ENCODE results near the gene S100A6.
A peak's percentile ranks its signal among the peaks of the same experiment; 100 is the strongest.
"Not testable (repeated sequence)": the region's sequence is repeated elsewhere in the genome, so short reads cannot be mapped to it uniquely, and the experiment has no call there.

Gene S100A6
- total RNA-seq = 114 to 184 reads per million in 2 donors

DNA sequence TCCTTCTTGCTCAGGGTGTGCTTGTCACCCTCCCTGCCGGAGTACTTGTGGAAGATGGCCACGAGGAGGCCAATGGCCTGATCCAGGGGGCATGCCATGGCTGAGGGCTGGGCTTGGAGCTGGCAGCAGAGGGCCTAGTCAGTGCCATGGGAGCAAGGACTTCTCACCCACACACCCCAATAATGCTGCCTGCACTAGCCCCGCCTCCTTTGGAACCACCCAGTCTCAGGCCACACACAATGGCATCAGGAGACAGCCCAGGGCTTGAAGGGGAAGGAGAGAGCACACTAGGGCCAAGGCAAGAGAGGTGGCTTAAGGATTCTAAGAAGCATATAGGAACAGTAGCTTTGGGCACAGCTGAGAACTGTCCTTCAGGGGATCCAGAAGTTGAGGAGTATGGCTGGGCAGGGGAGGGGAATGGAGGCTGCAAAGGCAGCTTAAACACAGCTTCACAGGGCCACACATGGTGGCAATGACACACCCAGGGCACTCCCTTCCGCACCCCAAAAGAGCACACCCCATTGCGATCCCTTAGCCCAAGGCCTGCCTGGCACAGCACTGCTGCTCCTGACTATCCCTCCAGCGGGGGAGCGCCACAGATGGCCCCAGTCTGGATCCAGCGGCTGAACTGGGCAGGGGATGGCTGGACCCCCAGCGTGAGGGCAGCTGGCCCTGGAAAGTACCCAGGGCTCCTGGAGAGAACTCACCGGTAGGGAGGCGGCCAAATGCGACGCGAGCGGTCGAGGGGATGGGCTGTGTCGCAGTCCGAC is at the start of gene S100A6:
TSS of gene S100A6 (minus strand) at position 750 of the 770 bp plus-strand sequence. CDS start at position 98, 652 bp downstream.
- DNase-seq = peak in 4 of 5 experiments; percentile 21 to 74 (median 34)

DNA sequence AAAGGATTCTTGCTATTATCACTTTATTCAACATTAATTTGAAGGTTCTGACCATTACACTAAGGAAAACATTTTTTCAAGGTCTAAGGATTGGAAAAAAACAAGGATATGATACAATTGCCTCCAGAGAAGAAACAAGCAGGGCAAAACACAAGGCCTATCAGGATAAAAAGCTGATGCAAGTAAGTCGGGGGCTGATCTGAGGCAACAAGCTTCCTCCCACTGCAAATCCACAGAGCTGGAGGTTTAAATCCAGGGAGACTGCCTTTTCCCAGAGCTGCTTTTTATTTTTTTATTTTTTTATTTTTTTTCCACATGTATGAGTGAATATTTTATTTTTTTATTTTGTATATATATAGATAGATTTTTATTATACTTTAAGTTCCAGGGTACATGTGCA is 49.2 kb upstream of the S100A6 start:
- no peak for DNase-seq

DNA sequence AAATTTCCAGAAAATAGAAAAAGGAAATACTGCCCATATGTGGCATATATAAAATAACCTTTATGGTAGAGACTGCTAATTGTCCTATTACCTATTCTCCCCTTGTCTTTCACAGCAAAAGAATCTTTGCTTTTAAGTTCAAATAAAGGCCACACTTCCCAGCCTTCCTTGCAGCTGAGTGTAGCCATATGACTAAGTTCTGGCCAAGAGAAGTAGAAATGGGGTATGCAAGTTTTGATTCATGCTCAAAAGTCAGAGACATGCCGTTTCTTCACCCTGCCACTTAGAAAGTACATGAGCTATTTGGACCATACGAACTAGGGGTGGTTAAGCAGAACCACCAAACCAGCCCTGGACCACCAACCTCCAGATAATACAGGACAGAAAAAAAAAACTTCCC is 48.2 kb upstream of the S100A6 start:
- no peak for DNase-seq

DNA sequence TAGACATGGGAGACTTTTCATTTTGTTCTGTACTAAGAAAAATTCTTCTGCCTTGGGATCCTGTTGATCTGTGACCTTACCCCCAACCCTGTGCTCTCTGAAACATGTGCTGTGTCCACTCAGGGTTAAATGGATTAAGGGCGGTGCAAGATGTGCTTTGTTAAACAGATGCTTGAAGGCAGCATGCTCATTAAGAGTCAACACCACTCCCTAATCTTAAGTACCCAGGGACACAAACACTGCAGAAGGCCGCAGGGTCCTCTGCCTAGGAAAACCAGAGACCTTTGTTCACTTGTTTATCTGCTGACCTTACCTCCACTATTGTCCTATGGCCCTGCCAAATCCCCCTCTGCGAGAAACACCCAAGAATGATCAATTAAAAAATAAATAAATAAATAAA is 47.7 kb upstream of the S100A6 start:
- DNase-seq = not testable (repeated sequence)

DNA sequence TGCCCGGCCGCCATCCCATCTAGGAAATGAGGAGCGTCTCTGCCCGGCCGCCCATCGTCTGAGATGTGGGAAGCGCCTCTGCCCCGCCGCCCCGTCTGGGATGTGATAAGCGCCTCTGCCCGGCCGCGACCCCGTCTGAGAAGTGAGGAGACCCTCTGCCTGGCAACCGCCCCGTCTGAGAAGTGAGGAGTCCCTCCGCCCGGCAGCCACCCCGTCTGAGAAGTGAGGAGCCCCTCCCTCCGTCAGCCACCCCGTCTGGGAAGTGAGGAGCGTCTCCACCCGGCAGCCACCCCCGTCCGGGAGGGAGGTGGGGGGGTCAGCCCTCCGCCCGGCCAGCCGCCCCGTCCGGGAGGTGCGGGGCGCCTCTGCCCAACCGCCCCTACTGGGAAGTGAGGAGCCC is 47.0 kb upstream of the S100A6 start:
- DNase-seq = not testable (repeated sequence)

DNA sequence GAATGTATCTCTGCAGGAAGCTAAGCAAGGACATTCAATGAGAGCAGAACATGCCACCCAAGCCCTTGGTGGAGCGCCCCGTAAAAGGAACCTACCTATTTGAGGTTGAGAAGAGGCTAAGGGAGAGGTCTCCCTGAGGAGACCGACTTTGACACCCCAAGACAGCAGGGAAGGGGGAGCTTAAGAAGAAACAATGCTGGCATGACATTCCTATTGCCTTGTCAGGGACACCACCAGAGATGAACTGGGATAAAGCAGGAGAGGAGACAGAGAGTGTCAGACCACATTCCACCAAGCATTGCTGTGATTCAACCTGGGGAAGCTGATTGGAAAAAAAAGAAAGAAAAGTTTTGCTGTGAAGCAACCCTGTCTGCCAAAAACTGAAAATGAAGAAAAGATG is 43.1 kb upstream of the S100A6 start:
- no peak for DNase-seq

DNA sequence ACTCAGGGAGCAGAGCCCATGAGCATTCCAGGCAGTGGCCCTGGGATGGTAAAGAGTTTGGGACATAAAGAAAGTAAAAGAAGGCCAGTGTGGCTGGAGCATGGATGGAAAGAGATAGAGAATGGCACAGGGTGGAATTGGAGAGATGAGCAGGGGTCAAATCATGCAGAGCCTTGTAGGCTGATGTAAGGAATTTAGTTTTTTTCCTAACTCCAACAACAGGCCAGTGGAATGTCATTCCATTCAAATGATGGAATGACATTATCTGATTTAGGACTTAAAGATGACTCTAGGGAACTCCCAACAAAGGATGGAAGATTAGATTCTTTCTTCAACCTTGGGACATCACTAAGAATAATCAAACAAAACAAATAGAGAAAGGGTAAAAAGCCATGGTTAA is 42.7 kb upstream of the S100A6 start:
- no peak for DNase-seq

DNA sequence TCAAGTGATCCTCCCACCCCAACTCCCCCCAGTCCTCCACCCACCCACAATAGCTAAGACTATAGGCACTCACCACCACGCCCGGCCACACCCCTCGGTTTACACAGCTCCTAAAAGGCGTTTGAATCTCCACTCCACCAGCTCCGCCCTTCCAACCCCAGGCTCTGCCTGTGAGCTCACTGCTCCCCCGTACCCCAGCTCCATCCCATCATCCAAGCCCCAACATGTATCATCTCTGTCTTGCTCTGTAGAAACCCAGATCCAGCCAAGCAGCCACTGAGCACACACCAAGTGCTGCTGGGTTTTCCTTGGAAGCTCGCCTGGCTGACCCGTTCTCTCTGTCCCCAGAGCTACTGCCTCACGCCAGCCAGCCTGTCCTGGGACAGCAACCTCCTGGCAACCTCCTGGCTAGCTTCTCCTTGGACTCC is 41.8 kb upstream of the S100A6 start:
- DNase-seq = no peak

DNA sequence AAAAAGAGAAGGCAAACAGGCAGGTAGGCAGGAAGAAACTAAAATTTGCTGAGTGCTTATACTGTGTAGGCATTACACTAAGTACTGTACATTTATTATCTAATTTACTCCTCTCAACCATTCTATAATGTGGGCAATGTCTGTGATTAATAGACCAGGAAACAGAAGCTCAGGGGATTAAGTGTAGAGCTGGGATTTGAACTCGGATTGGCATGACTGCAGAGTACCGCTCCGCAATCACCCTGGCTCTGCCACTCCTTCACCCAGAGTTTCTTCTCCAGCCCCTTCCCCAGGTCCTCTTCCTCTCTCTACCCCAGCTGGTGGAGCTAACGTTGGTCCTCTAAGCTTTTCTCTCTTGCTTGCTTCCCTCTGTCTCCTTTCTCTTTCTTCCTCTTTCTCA is 41.3 kb upstream of the S100A6 start:
- no peak for DNase-seq

DNA sequence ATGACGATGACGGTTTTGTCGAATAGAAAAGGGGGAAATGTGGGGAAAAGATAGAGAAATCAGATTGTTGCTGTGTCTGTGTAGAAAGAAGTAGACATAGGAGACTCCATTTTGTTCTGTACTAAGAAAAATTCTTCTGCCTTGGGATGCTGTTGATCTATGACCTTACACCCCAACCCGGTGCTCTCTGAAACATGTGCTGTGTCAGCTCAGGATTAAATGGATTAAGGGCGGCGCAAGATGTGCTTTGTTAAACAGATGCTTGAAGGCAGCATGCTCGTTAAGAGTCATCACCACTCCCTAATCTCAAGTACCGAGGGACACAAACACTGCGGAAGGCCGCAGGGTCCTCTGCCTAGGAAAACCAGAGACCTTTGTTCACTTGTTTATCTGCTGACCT is 39.7 kb upstream of the S100A6 start:
- not testable (repeated sequence) for DNase-seq

DNA sequence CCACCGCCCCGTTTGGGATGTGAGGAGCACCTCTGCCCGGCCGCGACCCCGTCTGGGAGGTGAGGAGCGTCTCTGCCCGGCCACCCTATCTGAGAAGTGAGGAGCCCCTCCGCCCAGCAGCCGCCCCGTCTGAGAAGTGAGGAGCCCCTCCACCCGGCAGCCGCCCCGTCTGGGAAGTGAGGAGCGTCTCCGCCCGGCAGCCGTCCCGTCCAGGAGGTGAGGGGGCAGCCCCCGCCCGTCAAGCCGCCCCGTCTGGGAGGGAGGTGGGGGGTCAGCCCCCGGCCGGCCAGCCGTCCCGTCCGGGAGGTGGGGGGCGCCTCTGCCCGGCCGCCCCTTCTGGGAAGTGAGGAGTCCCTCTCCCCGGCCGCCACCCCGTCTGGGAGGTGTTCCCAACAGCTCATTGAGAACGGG is 39.3 kb upstream of the S100A6 start:
- not testable (repeated sequence) for DNase-seq

DNA sequence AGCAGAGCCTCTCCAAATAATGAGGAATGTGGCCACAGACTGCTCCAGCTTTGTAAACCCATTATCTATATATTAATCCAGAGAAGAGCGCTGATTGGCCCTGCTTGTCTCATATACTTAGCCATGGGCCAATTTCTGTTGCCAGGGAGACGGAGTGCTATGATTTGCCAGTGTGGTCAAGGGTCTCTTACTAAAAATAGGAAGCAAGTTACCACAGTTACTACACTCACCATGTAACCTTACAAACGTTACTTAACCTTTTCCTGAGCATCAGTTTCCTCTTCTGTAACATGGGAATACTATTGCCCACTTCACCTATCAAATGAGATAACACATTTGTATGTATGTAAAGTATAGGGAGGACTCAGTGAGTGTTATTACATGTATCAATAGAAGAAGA is 37.6 kb upstream of the S100A6 start:
- DNase-seq = no peak

DNA sequence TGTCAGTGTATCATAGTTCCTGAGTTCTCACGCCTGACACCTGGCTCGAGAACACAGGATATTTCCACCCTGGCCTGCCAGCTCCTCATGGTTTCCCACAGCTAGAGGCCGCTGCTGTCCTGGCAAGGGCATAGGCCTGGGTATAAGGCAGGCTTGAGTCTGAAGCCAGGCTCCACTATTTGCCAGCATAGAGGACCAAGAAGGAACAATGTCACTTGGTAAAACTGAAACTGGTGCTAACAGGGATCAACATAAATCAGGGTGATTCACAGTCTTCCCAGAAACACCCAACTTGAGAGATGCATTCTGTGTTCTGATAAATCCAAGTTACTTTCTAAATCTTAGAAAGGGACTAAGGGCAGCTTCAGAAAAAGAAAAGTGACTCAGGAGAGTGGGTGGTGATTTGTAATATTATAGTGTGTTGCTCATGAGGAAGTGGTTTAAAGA is 36.8 kb upstream of the S100A6 start:
- peak in 2 of 5 experiments; percentile 22 to 56 for DNase-seq

DNA sequence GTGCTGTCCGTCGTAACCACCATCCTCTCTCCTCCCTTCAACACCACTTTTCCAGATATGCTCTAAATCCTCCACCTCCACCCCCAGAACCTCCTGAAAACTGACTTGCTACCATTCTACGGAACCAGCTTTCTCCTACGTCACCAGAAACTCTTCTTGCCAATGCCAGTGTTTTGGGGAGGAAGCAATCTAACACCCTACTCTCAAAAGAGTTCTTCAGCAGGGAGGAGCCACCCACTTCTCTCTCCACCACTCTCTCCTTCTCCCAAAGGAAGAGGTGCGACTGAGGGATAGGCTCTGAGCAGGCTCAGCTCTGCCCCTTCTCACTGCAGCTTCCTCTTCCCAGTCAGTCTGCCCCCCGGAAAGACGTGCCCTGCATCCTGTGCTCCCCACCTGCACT is 35.9 kb upstream of the S100A6 start:
- DNase-seq = no peak

DNA sequence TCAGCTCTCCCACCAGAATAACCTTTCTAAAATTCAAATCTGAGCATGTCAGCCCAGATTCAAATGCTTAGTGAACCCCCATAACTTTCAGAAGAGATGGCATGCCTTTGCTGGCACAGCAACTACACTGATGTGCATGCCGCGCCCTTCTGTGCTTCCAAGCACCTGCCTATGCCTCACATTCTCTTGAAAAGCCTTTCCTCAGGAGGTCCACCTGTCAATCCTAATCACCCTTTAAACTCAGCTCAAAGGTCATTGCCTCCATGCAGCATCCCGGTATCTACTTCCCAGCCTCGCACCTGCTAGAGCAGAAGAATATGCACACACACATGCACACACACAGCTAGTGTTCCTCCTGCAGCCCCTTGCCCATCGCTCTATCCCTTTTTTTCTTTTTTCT is 35.1 kb upstream of the S100A6 start:
- no peak for DNase-seq

DNA sequence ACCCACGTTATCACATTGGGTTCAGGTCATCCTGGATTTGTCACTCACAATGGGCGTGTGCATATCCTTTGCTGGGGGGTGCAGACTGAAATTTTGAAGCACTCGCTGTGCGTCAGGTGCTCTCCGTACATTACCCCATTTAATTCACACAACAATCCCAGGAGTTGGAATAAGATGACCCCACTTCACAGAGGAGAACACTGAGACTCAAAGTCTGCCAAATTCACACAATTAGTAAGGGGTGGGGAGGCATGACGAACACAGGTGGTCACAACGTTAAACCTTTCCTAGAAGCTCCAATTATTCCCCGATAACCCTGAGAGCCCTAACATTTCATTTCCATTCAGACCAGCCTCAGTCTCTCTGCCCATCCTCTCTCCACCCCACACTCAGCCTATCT is 33.7 kb upstream of the S100A6 start:
- no peak for DNase-seq

DNA sequence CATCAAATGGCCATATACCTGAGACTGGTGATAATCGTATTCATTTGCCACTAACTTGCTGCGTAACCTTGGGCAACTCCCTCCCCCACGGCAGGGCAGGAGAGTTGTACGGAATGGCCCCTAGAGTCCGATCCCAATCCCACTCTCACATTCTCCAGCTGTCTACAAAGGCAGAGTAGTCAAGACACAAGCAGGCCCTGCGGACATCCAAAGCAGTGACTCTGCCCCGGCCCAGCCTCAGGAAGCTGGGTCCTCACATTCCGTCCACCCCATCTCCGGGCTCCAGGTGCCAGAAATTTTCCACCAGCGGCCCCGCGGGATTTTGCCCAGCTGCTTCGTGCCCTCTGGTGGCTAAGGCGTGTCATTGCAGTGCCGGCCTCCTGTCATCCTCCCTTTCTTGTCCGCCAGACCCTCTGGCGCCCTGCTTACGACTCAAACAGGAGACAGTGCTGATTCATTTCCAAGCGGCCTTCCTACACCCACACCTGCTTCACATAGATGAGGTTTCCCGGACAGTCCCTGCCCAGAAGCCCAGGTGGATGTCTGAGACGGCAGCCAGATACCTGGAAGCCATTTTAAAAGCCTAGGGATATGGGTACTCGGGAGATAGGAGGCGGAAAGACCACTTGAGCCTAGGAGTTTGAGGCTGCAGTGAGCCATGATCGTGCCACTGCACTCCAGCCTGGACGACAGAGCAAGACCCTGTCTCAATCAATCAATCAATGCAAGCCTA is 32.7 kb upstream of the S100A6 start:
- peak; percentile 59 to 79 (median 65) for DNase-seq

DNA sequence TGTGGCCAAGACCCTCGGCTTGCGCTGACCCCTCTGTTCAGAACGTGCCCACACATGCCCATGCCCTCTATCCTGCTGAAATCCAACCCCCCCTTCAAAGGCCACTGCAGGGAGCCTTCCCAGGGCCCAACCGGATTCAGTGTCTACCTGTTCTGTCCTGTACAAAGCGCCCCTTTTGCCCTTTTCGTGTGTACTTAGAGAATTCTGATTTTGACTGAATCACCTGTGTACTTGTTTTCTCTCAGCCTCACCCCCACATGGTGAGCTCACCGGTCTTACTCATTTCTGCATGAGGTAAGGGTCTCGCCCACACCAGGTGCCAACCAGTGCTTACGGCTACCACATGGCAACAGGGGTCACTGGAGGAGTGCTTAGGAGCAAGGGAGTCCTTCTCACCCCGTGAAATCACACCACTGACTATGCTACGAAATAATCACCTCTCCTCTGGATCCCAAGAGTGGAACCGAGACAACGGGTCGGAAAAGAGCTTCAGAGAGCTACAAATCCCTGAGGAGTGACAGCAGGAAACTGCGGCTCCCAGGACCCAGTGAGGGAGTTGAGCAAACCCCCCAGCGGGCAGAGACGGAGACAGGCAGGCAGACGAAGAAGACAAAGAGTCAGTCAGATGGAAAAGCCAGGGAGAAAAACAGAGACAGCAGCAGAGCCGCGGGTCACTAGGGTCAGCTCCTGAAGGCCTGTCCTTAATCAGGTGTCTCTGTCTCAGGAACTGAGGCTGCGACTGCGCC is 32.0 kb upstream of the S100A6 start:
- peak in 1 of 5 experiments; percentile 39 for DNase-seq

DNA sequence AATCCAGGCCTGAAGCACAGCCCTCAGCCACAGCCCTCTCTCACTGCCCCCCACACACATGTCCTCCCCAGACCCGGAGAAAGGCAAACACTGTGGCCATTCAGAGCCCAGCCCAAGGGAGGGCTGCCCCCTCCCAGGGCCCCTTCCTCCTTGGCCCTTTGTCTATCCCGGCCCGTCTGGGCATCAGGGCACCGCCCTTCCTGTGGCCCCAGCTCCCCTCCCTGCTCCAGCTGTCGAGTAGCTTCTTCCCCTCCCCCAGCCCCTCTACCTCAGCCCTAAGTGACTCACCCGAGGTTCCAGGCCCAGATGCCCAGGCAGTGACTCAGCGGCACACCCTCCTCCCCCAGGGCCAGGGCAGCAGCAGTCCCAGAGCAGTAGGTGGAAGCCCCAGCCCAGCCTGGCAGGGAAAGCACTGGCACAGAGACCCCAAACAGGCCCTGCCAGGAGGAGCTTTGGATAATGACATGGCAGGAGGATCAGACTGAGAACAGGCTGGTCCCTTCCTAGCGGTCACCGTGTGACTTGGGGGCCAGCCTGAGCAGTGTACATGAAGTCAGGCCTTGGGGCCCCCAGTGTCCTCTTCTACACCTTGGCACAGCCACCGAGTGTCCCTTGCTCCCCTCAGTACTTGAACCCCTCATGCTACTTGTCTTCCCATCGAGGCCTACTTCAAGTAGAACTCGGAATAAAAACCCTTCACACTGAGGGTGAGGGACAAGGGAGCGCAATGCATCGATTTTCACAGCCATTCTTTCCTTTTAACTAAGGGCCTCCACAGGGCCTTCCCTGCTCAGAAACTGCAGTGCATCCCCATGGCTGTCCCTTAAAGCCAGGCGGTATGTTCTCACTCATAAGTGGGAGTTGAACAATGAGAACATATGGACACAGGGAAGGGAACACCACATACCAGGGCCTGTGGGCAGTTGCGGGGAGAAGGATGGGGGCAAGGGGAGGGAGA is 30.9 kb upstream of the S100A6 start:
- DNase-seq = peak; percentile 24 to 89 (median 53)

DNA sequence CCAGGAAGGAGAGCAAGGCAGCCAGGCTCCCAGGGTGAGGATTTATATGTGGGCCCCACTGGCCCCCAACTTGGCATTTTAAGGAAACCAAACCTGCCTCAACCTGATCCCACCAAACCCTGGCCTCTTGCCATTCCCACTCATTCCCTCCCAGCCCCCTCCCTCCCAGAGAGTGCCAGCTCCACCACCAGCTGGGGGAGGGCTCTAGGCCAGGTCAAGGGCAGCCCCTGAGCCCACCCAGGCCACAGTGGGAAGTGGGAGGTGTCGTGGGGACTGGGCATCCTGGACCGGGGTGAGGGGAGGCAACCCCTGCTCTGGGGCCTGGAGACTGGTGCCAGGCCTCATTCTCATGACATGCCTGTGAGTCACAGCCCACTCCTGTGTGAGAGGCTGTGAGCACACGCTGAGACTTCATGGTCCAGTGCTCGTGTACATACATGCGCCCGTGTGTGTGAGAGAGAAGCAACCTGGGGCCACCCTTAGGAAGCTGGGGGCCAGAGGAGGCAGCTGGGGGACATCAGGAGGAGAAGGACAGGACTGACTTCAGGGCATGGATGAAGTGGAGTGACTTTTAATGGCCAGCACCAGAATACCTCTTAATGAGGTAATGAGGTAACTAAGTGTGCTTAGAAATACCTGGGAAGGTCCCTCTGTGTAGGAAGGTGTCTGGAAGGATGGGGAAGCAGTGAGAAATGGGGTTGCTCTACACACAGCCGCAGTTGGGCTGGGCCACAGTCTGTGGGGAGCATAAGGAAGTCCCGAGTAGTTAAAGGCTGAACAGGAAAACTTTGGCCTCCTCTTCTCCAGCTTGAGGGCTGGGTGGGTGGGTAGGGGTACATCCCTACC is 30.0 kb upstream of the S100A6 start, which contains the start of gene S100A2:
TSS of gene S100A2 (minus strand) at position 316 of the 846 bp plus-strand sequence. CDS start 1,967 bp downstream, outside the sequence.
- DNase-seq = peak in 2 of 5 experiments; percentile 32 to 33

DNA sequence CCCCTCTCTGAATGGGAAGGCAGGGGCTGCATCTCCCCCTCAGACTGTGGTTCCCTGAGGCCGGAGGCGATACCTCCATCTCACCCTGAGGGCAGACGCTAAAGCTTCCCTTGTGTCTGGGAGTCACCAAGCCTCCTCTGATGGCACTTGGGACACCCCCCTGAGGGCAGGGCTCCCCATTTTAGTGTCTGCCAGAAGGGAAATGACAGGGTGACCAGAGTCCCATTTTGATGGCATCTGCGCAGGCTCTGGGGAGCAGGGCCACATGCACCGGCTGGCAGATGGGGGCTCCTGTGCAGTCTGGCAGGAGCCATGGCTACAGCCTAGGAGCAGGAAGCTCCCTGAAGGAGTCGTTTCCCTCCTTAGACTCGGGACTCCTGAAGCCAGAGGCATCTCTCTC is 28.2 kb upstream of the S100A6 start:
- no peak for DNase-seq

All from T-helper 2 cell (primary cell).